K562 (cell line): ENCODE results near the gene TMEM143. TPM values are rescaled to one million over a fixed set of nuclear protein-coding genes. Genes with fewer than 3 reads are reported as not detected.

Experiments used
- BRF2 ChIP-seq: IDR thresholded peaks from 3 replicates; pipeline ENCODE4 v1.6.1; 2011; ENCODE audit warnings: borderline replicate concordance, mild to moderate bottlenecking; ENCODE audit not compliant: insufficient read length, insufficient read depth
- C11orf30 ChIP-seq: fragments of 450-650 bp; IDR thresholded peaks from 2 replicates; pipeline ENCODE4 v1.6.1; 2016; ENCODE audit warnings: low read depth, mild to moderate bottlenecking
- CCAR2 ChIP-seq: fragments of 200-400 bp; formaldehyde crosslinking; IDR thresholded peaks from 2 replicates; pipeline ENCODE4 v1.6.1; 2017; ENCODE audit warnings: mild to moderate bottlenecking, low read depth, low read length
- EHMT2 ChIP-seq: fragments of 450-650 bp; IDR thresholded peaks from 2 replicates; pipeline ENCODE4 v1.6.1; 2018; ENCODE audit warnings: antibody characterized with exemption
- GABPB2 ChIP-seq: fragments of 250-450 bp; sonication (Bioruptor Pico); conservative IDR thresholded peaks from 2 replicates; pipeline ENCODE4 v1.5.1; 2021; ENCODE audit warnings: mild to moderate bottlenecking
- GTF3C2 ChIP-seq: IDR thresholded peaks from 3 replicates; pipeline ENCODE4 v1.6.1; 2011; ENCODE audit warnings: borderline replicate concordance, mild to moderate bottlenecking, moderate library complexity; ENCODE audit not compliant: insufficient read length; ENCODE audit errors: extremely low read depth
- HDAC1 ChIP-seq, 2 experiments: fragments of 450-650 bp; IDR thresholded peaks; 2 replicates each; pipeline ENCODE4 v1.6.1; 2016 to 2017; ENCODE audit warnings: inconsistent platforms in 1 of 2, mild to moderate bottlenecking in 1 of 2, moderate library complexity in 1 of 2
- RBM15 ChIP-seq: fragments of 200-400 bp; formaldehyde crosslinking; IDR thresholded peaks from 2 replicates; pipeline ENCODE4 v1.6.1; 2018; ENCODE audit warnings: mild to moderate bottlenecking, low read length, moderate library complexity; ENCODE audit not compliant: insufficient read depth
- SAFB2 ChIP-seq: fragments of 200-400 bp; formaldehyde crosslinking; IDR thresholded peaks from 2 replicates; pipeline ENCODE4 v1.6.1; 2018; ENCODE audit warnings: borderline replicate concordance, low read length, low read depth, moderate library complexity; ENCODE audit not compliant: severe bottlenecking
- SIX5 ChIP-seq, 2 experiments: IDR thresholded peaks; 2 replicates each; pipeline ENCODE4 v1.6.1; 2011; ENCODE audit warnings: low read length in 2 of 2, borderline replicate concordance in 1 of 2, low read depth in 1 of 2, mild to moderate bottlenecking in 1 of 2, moderate library complexity in 1 of 2; ENCODE audit not compliant: insufficient read depth in 1 of 2
- TCFL5 ChIP-seq: fragments of 250-450 bp; sonication (Bioruptor Pico); conservative IDR thresholded peaks from 2 replicates; pipeline ENCODE4 v1.6.1; 2021; ENCODE audit warnings: mild to moderate bottlenecking, moderate library complexity, matching md5 sums
- THRB ChIP-seq: fragments of 450-650 bp; formaldehyde crosslinking; conservative IDR thresholded peaks from 2 replicates; pipeline ENCODE4 v1.4.0; 2022; ENCODE audit warnings: mild to moderate bottlenecking, missing genetic modification characterization
- ZBTB2 ChIP-seq: fragments of 450-650 bp; IDR thresholded peaks from 2 replicates; pipeline ENCODE4 v1.6.1; 2016; ENCODE audit warnings: antibody characterized with exemption
- ZBTB26 ChIP-seq: fragments of 450-650 bp; formaldehyde crosslinking; IDR thresholded peaks from 2 replicates; pipeline ENCODE4 v1.4.0; 2022; ENCODE audit warnings: missing genetic modification characterization
- ZKSCAN1 ChIP-seq: fragments of 150-350 bp; IDR thresholded peaks from 2 replicates; pipeline ENCODE4 v1.6.1; 2016; ENCODE audit warnings: low read depth, low read length
- ZNF311 ChIP-seq: fragments of 250-450 bp; sonication (Bioruptor Pico); IDR thresholded peaks from 2 replicates; pipeline ENCODE4 v1.4.0; 2020; ENCODE audit warnings: mild to moderate bottlenecking, moderate library complexity
- ZNF324 ChIP-seq: fragments of 250-450 bp; sonication (Bioruptor Pico); IDR thresholded peaks from 2 replicates; pipeline ENCODE4 v1.4.0; 2020; ENCODE audit warnings: mild to moderate bottlenecking
- ZNF79 ChIP-seq: fragments of 250-450 bp; sonication (Bioruptor Pico); IDR thresholded peaks from 2 replicates; pipeline ENCODE4 v1.4.0; 2020; ENCODE audit warnings: low read depth, mild to moderate bottlenecking, moderate library complexity
- ZNF830 ChIP-seq: fragments of 250-450 bp; sonication (Bioruptor Pico); IDR thresholded peaks from 2 replicates; pipeline ENCODE4 v1.5.0; 2021; ENCODE audit warnings: mild to moderate bottlenecking
- polyA plus RNA-seq, 8 experiments: library from polyadenylated mRNA; depleted of rRNA in 4 of 8; stranded (reverse) in 5 of 8; unstranded in 3 of 8; fragments of >200 nt; fragmentation: Nextera tagmentation in 2 of 8; fragmentation: Illumina TruSeq in 1 of 8; extraction: Ambion mirVana in 2 of 8; extraction: Trizol in 1 of 8; gene quantifications; 2 replicates each; pipeline versions ENCODE4 v1.2.1 to v1.2.3, GENCODE V29; 2011 to 2014; ENCODE audit warnings: inconsistent platforms in 1 of 8, missing spikeins in 1 of 8
- total RNA-seq, 7 experiments: library from RNA; depleted of rRNA in 6 of 7; stranded (reverse); fragments of >200 nt in 6 of 7; fragmentation: Illumina TruSeq in 2 of 7; extraction: Trizol in 2 of 7; gene quantifications; 2 replicates each; pipeline versions ENCODE4 v1.2.1 to v1.2.3, GENCODE V29; 2011 to 2021; ENCODE audit warnings: low replicate concordance in 1 of 7

Gene TMEM143
- total and polyA plus RNA-seq, 9 of the 15 experiments (the other 6 are each of a cell fraction or from before 2014, with no cell fraction given): 0.66 to 8.8 (median 4.3) TPM

GRCh38 chr19:48393559-48394330, 30.0 kb upstream of the TMEM143 start, which contains the start of gene GRIN2D (continued):
- no peak for TF ChIP-seq ZBTB26 (CRISPR knock-in tag)
- no peak for TF ChIP-seq SIX5 (IDR thresholded peaks at IDR 0.05; ENCODE audit: borderline replicate concordance in 1 of 2, insufficient read depth in 1 of 2, low read depth in 1 of 2, low read length in 2 of 2)
- TF ChIP-seq GTF3C2: no peak
- TF ChIP-seq ZNF311 (CRISPR knock-in tag): no peak
- TF ChIP-seq BRF2: no peak
- no peak for TF ChIP-seq ZNF324
- no peak for TF ChIP-seq CCAR2
- TF ChIP-seq ZNF830 (CRISPR knock-in tag): no peak
- TF ChIP-seq C11orf30: no peak
- TF ChIP-seq RBM15: no peak
- no peak for TF ChIP-seq EHMT2
- TF ChIP-seq SAFB2: no peak
- no peak for TF ChIP-seq ZNF79 (CRISPR knock-in tag)
- TF ChIP-seq THRB: no peak
- no peak for TF ChIP-seq TCFL5 (CRISPR knock-in tag)
- no peak for TF ChIP-seq HDAC1 (IDR thresholded peaks at IDR 0.05)
- TF ChIP-seq ZBTB2: peak; percentile 39; the same call in 1 of the 2 replicates
- no peak for TF ChIP-seq GABPB2
- no peak for TF ChIP-seq ZKSCAN1
